Fibroblast of lung (primary cell): ENCODE measurements around the gene NPFFR1. TPM values are rescaled to one million over a fixed set of nuclear protein-coding genes. Genes with fewer than 3 reads are reported as not detected.

Experiments
- DNase-seq, 2 donors: peaks; one replicate each; pipeline versions ENCODE4 v3.0.0 to v3.0.0-alpha.2; 2010; ENCODE audit warnings: low read depth in 2 of 2
- H2AFZ ChIP-seq: 2 replicates; pipeline ENCODE4 v1.5.1; 2012; ENCODE audit warnings: low read length, control low read depth, inconsistent platforms
- H3K27ac ChIP-seq: 2 replicates; pipeline ENCODE4 v1.5.1; 2011; ENCODE audit warnings: low read length, control low read depth; ENCODE audit not compliant: insufficient read depth
- H3K27me3 ChIP-seq: 2 replicates; pipeline ENCODE4 v1.5.1; 2011; ENCODE audit warnings: mild to moderate bottlenecking, low read length; ENCODE audit not compliant: control insufficient read depth, insufficient read depth
- H3K36me3 ChIP-seq: 2 replicates; pipeline ENCODE4 v1.5.1; 2011; ENCODE audit warnings: low read length; ENCODE audit not compliant: control insufficient read depth, insufficient read depth
- H3K4me1 ChIP-seq: 2 replicates; pipeline ENCODE4 v1.5.1; 2011; ENCODE audit warnings: low read length; ENCODE audit not compliant: control insufficient read depth, insufficient read depth; ENCODE audit errors: extremely low read depth
- H3K4me2 ChIP-seq: 2 replicates; pipeline ENCODE4 v1.5.1; 2011; ENCODE audit warnings: low read length, control low read depth; ENCODE audit not compliant: insufficient read depth; ENCODE audit errors: extremely low read depth
- H3K4me3 ChIP-seq, 4 experiments: fragments of 200-600 bp in 1 of 4; sonication (generic) in 1 of 4; replicated peaks in 1 of 4; 2 replicates each; pipeline ENCODE4 v1.5.1; 2011 to 2016; ENCODE audit warnings: low read length in 4 of 4, low read depth in 3 of 4, mild to moderate bottlenecking in 3 of 4, control low read depth in 2 of 4, inconsistent platforms in 1 of 4, mixed read lengths in 1 of 4; ENCODE audit not compliant: insufficient read depth in 1 of 4; ENCODE audit errors: control extremely low read depth in 1 of 4
- H3K79me2 ChIP-seq: 2 replicates; pipeline ENCODE4 v1.5.1; 2012; ENCODE audit warnings: mild to moderate bottlenecking, low read length, inconsistent platforms; ENCODE audit not compliant: control insufficient read depth, insufficient read depth
- H3K9ac ChIP-seq: 2 replicates; pipeline ENCODE4 v1.5.1; 2011; ENCODE audit warnings: mild to moderate bottlenecking, low read length, control low read depth; ENCODE audit not compliant: insufficient read depth
- H3K9me3 ChIP-seq: 2 replicates; pipeline ENCODE4 v1.5.1; 2012; ENCODE audit warnings: low read depth, low read length; ENCODE audit not compliant: control insufficient read depth, insufficient read depth
- H4K20me1 ChIP-seq: 2 replicates; pipeline ENCODE4 v1.5.1; 2011; ENCODE audit warnings: low read length; ENCODE audit not compliant: control insufficient read depth, insufficient read depth; ENCODE audit errors: extremely low read depth
- CTCF ChIP-seq, 2 donors: IDR thresholded peaks in 1 of 2; conservative IDR thresholded peaks in 1 of 2; 1 replicate in 1 of 2; 2 replicates in 1 of 2; pipeline ENCODE4 v1.5.1; 2011 to 2012; ENCODE audit warnings: low read length in 2 of 2, control low read depth in 1 of 2, inconsistent platforms in 1 of 2, low read depth in 1 of 2, mild to moderate bottlenecking in 1 of 2
- EZH2 ChIP-seq: IDR thresholded peaks from 2 replicates; pipeline ENCODE4 v1.5.1; 2012; ENCODE audit warnings: low read length, control low read depth, mild to moderate bottlenecking; ENCODE audit errors: missing control alignments
- polyA plus RNA-seq, 2 donors: library from polyadenylated mRNA; depleted of rRNA in 1 of 2; stranded (reverse) in 1 of 2; unstranded in 1 of 2; fragments of >200 nt; gene quantifications; 2 replicates each; pipeline ENCODE4 v1.2.1, GENCODE V29; 2011 to 2012; ENCODE audit warnings: missing spikeins in 1 of 2
- total RNA-seq: library from RNA; depleted of rRNA; stranded (reverse); fragments of >200 nt; gene quantifications from 2 replicates; pipeline ENCODE4 v1.2.1, GENCODE V29; 2014

NPFFR1 gene
- total and polyA plus RNA-seq, 2 donors (not counting 1 experiment from before 2014, with no cell fraction given), result not detected

DNA sequence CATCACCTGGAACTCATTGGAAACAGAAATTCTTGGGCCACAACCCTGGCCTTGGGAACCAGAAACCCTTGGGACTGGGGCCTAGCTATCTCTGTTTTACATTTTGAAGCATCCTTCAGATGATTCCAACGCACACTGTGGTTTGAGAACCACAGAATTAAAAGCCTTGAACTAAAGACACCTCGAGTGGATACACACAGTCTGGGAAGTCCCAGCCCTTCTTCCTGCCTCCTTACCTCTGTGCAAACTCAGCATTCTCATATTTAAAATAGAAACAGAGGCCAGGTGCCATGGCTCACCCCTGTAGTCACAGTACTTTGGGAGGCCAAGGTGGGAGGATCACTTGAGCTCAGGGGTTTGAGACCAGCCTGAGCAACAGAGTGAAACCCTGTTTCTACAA, 12.9 kb downstream of the NPFFR1 start:
- Histone ChIP-seq H3K27me3 (no peaks in the 10 kb centered on the region), H3K4me2 (no peak overlapping the region), H3K9ac (no peak overlapping the region), H4K20me1 (no peaks in the 10 kb centered on the region), H3K36me3 (no peaks in the 10 kb centered on the region), H3K9me3 (no peaks in the 10 kb centered on the region), H3K4me1 (peaks cover 14% of the 10 kb centered on the region), H3K4me3 (no peak overlapping the region), H3K27ac (no peak overlapping the region), H3K79me2 (no peaks in the 10 kb centered on the region), H2AFZ (no peak overlapping the region)
- TF ChIP-seq EZH2, result no peak
- TF ChIP-seq CTCF (conservative IDR thresholded peaks at IDR 0.05 in 1 of 2, IDR thresholded peaks at IDR 0.05 in 1 of 2; ENCODE audit: low read depth in 1 of 2, low read length in 2 of 2), result no peak
- DNase-seq, result no peak

- H3K9me3 ChIP-seq, result no peaks in the 10 kb centered on the region
- no peak overlapping the region for H3K4me2 ChIP-seq
- H3K4me1 ChIP-seq, result peaks cover 14% of the 10 kb centered on the region
- TF ChIP-seq EZH2, result no peak
- no peaks in the 10 kb centered on the region for H3K27me3 ChIP-seq
- no peak overlapping the region for H2AFZ ChIP-seq
- no peak for DNase-seq
- no peaks in the 10 kb centered on the region for H4K20me1 ChIP-seq
- no peak overlapping the region for H3K9ac ChIP-seq
- no peaks in the 10 kb centered on the region for H3K79me2 ChIP-seq
- H3K4me3 ChIP-seq, result no peak overlapping the region
- no peak overlapping the region for H3K27ac ChIP-seq
- H3K36me3 ChIP-seq, result no peaks in the 10 kb centered on the region
Measured at GRCh38 chr10:70269741-70270140, 14.1 kb downstream of the NPFFR1 start.

- H3K4me1 ChIP-seq, result peaks cover 14% of the 10 kb centered on the region
- no peak overlapping the region for H2AFZ ChIP-seq
- TF ChIP-seq CTCF (conservative IDR thresholded peaks at IDR 0.05 in 1 of 2, IDR thresholded peaks at IDR 0.05 in 1 of 2; ENCODE audit: low read depth in 1 of 2, low read length in 2 of 2) (no peak), EZH2 (no peak)
- no peak overlapping the region for H3K27ac ChIP-seq
- DNase-seq, result no peak
- H3K9me3 ChIP-seq, result no peaks in the 10 kb centered on the region
- H3K79me2 ChIP-seq, result no peaks in the 10 kb centered on the region
- H3K36me3 ChIP-seq, result no peaks in the 10 kb centered on the region
- no peak overlapping the region for H3K9ac ChIP-seq
- no peak overlapping the region for H3K4me3 ChIP-seq
- H3K27me3 ChIP-seq, result no peaks in the 10 kb centered on the region
- no peak overlapping the region for H3K4me2 ChIP-seq
- no peaks in the 10 kb centered on the region for H4K20me1 ChIP-seq
Measured at GRCh38 chr10:70268376-70268775, 15.4 kb downstream of the NPFFR1 start.
